HepG2 (cell line): Measurements from ENCODE around the gene CEP97.

ENCODE experiments used
- CTCF ChIP-seq: sonication (generic); formaldehyde crosslinking; IDR thresholded peaks from 2 replicates; pipeline ENCODE4 v1.5.0; 2020; ENCODE audit warnings: mild to moderate bottlenecking, missing genetic modification reagents, moderate library complexity
- EP300 ChIP-seq, 3 experiments: sonication (generic) in 1 of 3; formaldehyde crosslinking in 1 of 3; IDR thresholded peaks; 2 replicates each; pipeline versions ENCODE4 v1.5.1 to v1.6.1; 2011 to 2020; ENCODE audit warnings: low read depth in 2 of 3, low read length in 2 of 3, borderline replicate concordance in 1 of 3, improper control_type of control experiment in 1 of 3, mild to moderate bottlenecking in 1 of 3, missing genetic modification reagents in 1 of 3, moderate library complexity in 1 of 3
- ESRRA ChIP-seq: sonication (generic); formaldehyde crosslinking; IDR thresholded peaks from 2 replicates; pipeline ENCODE4 v1.5.1; 2020; ENCODE audit warnings: mild to moderate bottlenecking, low read depth, missing genetic modification reagents
- JUN ChIP-seq: sonication (generic); formaldehyde crosslinking; IDR thresholded peaks from 2 replicates; pipeline ENCODE4 v1.4.0; 2020; ENCODE audit warnings: mild to moderate bottlenecking, missing genetic modification reagents
- NRL ChIP-seq: sonication (generic); formaldehyde crosslinking; IDR thresholded peaks from 2 replicates; pipeline ENCODE4 v1.5.0; 2020; ENCODE audit warnings: missing genetic modification reagents, mild to moderate bottlenecking, moderate library complexity, borderline replicate concordance
- POLR2AphosphoS5 ChIP-seq: IDR thresholded peaks from 2 replicates; pipeline ENCODE4 v1.6.1; 2012; ENCODE audit warnings: low read depth, low read length
- ZNF251 ChIP-seq: sonication (generic); formaldehyde crosslinking; IDR thresholded peaks from 2 replicates; pipeline ENCODE4 v1.9.0; 2021; ENCODE audit warnings: mild to moderate bottlenecking, missing genetic modification reagents
- ZNF282 ChIP-seq: fragments of 450-650 bp; IDR thresholded peaks from 2 replicates; pipeline ENCODE4 v1.6.1; 2018; ENCODE audit not compliant: partially characterized antibody
- ZNF317 ChIP-seq: sonication (generic); formaldehyde crosslinking; IDR thresholded peaks from 2 replicates; pipeline ENCODE4 v1.5.0; 2020; ENCODE audit warnings: mild to moderate bottlenecking, missing genetic modification reagents

GRCh38 chr3:101796077-101796680 is 71.8 kb downstream of the CEP97 start:
- TF ChIP-seq CTCF (no peak), ESRRA (no peak), ZNF282 (no peak), ZNF317 (no peak), ZNF251 (CRISPR knock-in tag) (no peak), POLR2AphosphoS5 (no peak), NRL (CRISPR knock-in tag) (no peak), JUN (CRISPR knock-in tag) (no peak), EP300 (IDR thresholded peaks at IDR 0.05; ENCODE audit: low read depth in 2 of 2, low read length in 2 of 2) (no peak), EP300 (CRISPR knock-in tag; IDR thresholded peaks at IDR 0.05; ENCODE audit: borderline replicate concordance) (no peak)
